Measurements from ENCODE around the gene COL4A1.

COL4A1 gene

GRCh38 chr13:110284779-110285484 lies 22.0 kb downstream of the COL4A1 start:
- POLR2A ChIA-PET: no interaction called here
- CTCF ChIA-PET: no interaction called here
- TF ChIP-seq ARNT (IDR thresholded peaks at IDR 0.05): no peak
- no peak for TF ChIP-seq SP1 (IDR thresholded peaks at IDR 0.05)
- TF ChIP-seq NFRKB (IDR thresholded peaks at IDR 0.05): no peak
- no peak for TF ChIP-seq FOXM1 (IDR thresholded peaks at IDR 0.05; ENCODE audit: borderline replicate concordance)
- TF ChIP-seq BHLHE40 (IDR thresholded peaks at IDR 0.05; ENCODE audit: borderline replicate concordance): no peak
- TF ChIP-seq ZNF384 (IDR thresholded peaks at IDR 0.05): no peak
- no peak for TF ChIP-seq PKNOX1 (IDR thresholded peaks at IDR 0.05)
- no peak for TF ChIP-seq FOXK2 (IDR thresholded peaks at IDR 0.05)
- no peak for TF ChIP-seq HDGF (IDR thresholded peaks at IDR 0.05; ENCODE audit: borderline replicate concordance)
- TF ChIP-seq LEF1 (IDR thresholded peaks at IDR 0.05; ENCODE audit: borderline replicate concordance): no peak
- no peak for TF ChIP-seq FOXA1 (IDR thresholded peaks at IDR 0.05)
- no peak for TF ChIP-seq ELF4 (IDR thresholded peaks at IDR 0.05)
- no peak for TF ChIP-seq SUZ12 (IDR thresholded peaks at IDR 0.05)
- no peak for DNase-seq (ENCODE audit: extremely low spot score)

- no peak for DNase-seq (ENCODE audit: extremely low spot score)
- ChIA-PET CTCF (no interaction called here), POLR2A (interaction anchor here (0.5 kb wide), 1 partner anchor 23 kb away, joined by 3 read pairs; the partner anchor contains the start of gene COL4A1)
- no peak for TF ChIP-seq FOXM1 (IDR thresholded peaks at IDR 0.05; ENCODE audit: borderline replicate concordance)
- no peak for TF ChIP-seq LEF1 (IDR thresholded peaks at IDR 0.05; ENCODE audit: borderline replicate concordance)
- TF ChIP-seq ELF4 (IDR thresholded peaks at IDR 0.05): no peak
- TF ChIP-seq CTBP1 (IDR thresholded peaks at IDR 0.05; ENCODE audit: borderline replicate concordance): no peak
- TF ChIP-seq ARNT (IDR thresholded peaks at IDR 0.05): no peak
- TF ChIP-seq PKNOX1 (IDR thresholded peaks at IDR 0.05): no peak
- no peak for TF ChIP-seq HDGF (IDR thresholded peaks at IDR 0.05; ENCODE audit: borderline replicate concordance)
- TF ChIP-seq FOXK2 (IDR thresholded peaks at IDR 0.05): no peak
- no peak for TF ChIP-seq L3MBTL2 (conservative IDR thresholded peaks at IDR 0.05)
- TF ChIP-seq SP1 (IDR thresholded peaks at IDR 0.05): no peak
- TF ChIP-seq ZNF384 (IDR thresholded peaks at IDR 0.05): no peak
- TF ChIP-seq BHLHE40 (IDR thresholded peaks at IDR 0.05; ENCODE audit: borderline replicate concordance): no peak
- no peak for TF ChIP-seq TARDBP (IDR thresholded peaks at IDR 0.05)
- no peak for TF ChIP-seq FOXA1 (IDR thresholded peaks at IDR 0.05)
- no peak for TF ChIP-seq NFRKB (IDR thresholded peaks at IDR 0.05)
- TF ChIP-seq SUZ12 (IDR thresholded peaks at IDR 0.05): no peak
Measured at GRCh38 chr13:110283736-110284517, 23.0 kb downstream of the COL4A1 start.

- CTCF ChIA-PET: no interaction called here
Measured at GRCh38 chr13:110282316-110282841, 24.6 kb downstream of the COL4A1 start.

GRCh38 chr13:110281736-110282135 lies 25.2 kb downstream of the COL4A1 start:
- TF ChIP-seq ELF4 (IDR thresholded peaks at IDR 0.05) (no peak), CTBP1 (IDR thresholded peaks at IDR 0.05; ENCODE audit: borderline replicate concordance) (no peak), BHLHE40 (IDR thresholded peaks at IDR 0.05; ENCODE audit: borderline replicate concordance) (no peak), SUZ12 (IDR thresholded peaks at IDR 0.05) (no peak), SP1 (IDR thresholded peaks at IDR 0.05) (no peak), PKNOX1 (IDR thresholded peaks at IDR 0.05) (no peak), FOXM1 (IDR thresholded peaks at IDR 0.05; ENCODE audit: borderline replicate concordance) (no peak), FOXA1 (IDR thresholded peaks at IDR 0.05) (no peak), TARDBP (IDR thresholded peaks at IDR 0.05) (no peak), ARNT (IDR thresholded peaks at IDR 0.05) (no peak)
- CTCF ChIA-PET: no interaction called here
- POLR2A ChIA-PET: no interaction called here
- DNase-seq (ENCODE audit: extremely low spot score): no peak

More at GRCh38 chr13:110282316-110282841, 24.6 kb downstream of the COL4A1 start:
- TF ChIP-seq ZNF384 (IDR thresholded peaks at IDR 0.05): no peak
- no peak for TF ChIP-seq HDGF (IDR thresholded peaks at IDR 0.05; ENCODE audit: borderline replicate concordance)
- no peak for TF ChIP-seq PKNOX1 (IDR thresholded peaks at IDR 0.05)
- no peak for TF ChIP-seq FOXM1 (IDR thresholded peaks at IDR 0.05; ENCODE audit: borderline replicate concordance)
- TF ChIP-seq ARNT (IDR thresholded peaks at IDR 0.05): no peak
- no peak for TF ChIP-seq TARDBP (IDR thresholded peaks at IDR 0.05)
- TF ChIP-seq L3MBTL2 (conservative IDR thresholded peaks at IDR 0.05): no peak
- no peak for TF ChIP-seq ELF4 (IDR thresholded peaks at IDR 0.05)
- no peak for TF ChIP-seq LEF1 (IDR thresholded peaks at IDR 0.05; ENCODE audit: borderline replicate concordance)
- TF ChIP-seq FOXA1 (IDR thresholded peaks at IDR 0.05): no peak
- TF ChIP-seq FOXK2 (IDR thresholded peaks at IDR 0.05): no peak
- no peak for TF ChIP-seq NFRKB (IDR thresholded peaks at IDR 0.05)
- TF ChIP-seq CTBP1 (IDR thresholded peaks at IDR 0.05; ENCODE audit: borderline replicate concordance): no peak
- no peak for DNase-seq (ENCODE audit: extremely low spot score)
- POLR2A ChIA-PET: no interaction called here

Data from HEK293T (cell line).